Thyroid gland (tissue), 4 donors: ENCODE results near the gene USO1. TPM values are rescaled to one million over a fixed set of nuclear protein-coding genes. Genes with fewer than 3 reads are reported as not detected.

Source experiments
- DNase-seq, 2 donors: peaks; one replicate each; pipeline ENCODE4 v3.0.0-alpha.2; 2019
- H3K27ac ChIP-seq, 3 donors: fragments of 200-600 bp; sonication (generic); 1 replicate in 2 of 3; 2 replicates in 1 of 3; pipeline ENCODE4 v1.5.1; 2016 to 2019; ENCODE audit warnings: mild to moderate bottlenecking in 1 of 3, moderate library complexity in 1 of 3
- H3K27me3 ChIP-seq: fragments of 200-600 bp; sonication (generic); one replicate; pipeline ENCODE4 v1.5.1; 2019
- H3K36me3 ChIP-seq, 2 donors: fragments of 200-600 bp; sonication (generic); one replicate each; pipeline ENCODE4 v1.5.1; 2016 to 2019
- H3K4me1 ChIP-seq, 2 donors: fragments of 200-600 bp; sonication (generic); one replicate each; pipeline ENCODE4 v1.5.1; 2017 to 2019
- H3K4me3 ChIP-seq, 3 donors: fragments of 200-600 bp; sonication (generic); replicated peaks in 1 of 3; 1 replicate in 2 of 3; 2 replicates in 1 of 3; pipeline ENCODE4 v1.5.1; 2016; ENCODE audit warnings: mild to moderate bottlenecking in 1 of 3
- H3K9me3 ChIP-seq: fragments of 200-600 bp; sonication (generic); one replicate; pipeline ENCODE4 v1.5.1; 2017
- CTCF ChIP-seq, 6 experiments: fragments of 200-600 bp in 3 of 6; fragments of 450-650 bp in 3 of 6; sonication (generic) in 3 of 6; IDR thresholded peaks; one replicate each; pipeline ENCODE4 v1.5.1; 2016 to 2019; ENCODE audit warnings: antibody characterized with exemption in 6 of 6, mild to moderate bottlenecking in 2 of 6, inconsistent platforms in 1 of 6, moderate library complexity in 1 of 6
- POLR2A ChIP-seq, 2 donors: fragments of 450-650 bp; IDR thresholded peaks; one replicate each; pipeline ENCODE4 v1.6.1; 2017; ENCODE audit warnings: antibody characterized with exemption in 2 of 2, mild to moderate bottlenecking in 2 of 2, moderate library complexity in 1 of 2
- WGBS, 2 donors: methylation state at CpG; one replicate each; pipeline ENCODE4 v1.1.5; 2017; 5-methylcytosine and 5-hydroxymethylcytosine counted together
- intact Hi-C: fragments of 100-400 bp; cut with DNase I; formaldehyde crosslinking; loops from one replicate; pipeline ENCODE4 v1.15.1; 2023
- total RNA-seq, 4 donors: library from RNA; depleted of rRNA; stranded (reverse); fragments of >200 nt; gene quantifications; one replicate each; pipeline ENCODE4 v1.2.3, GENCODE V29; 2016

The USO1 gene
- total RNA-seq, 4 donors from 2014 or later, result 97.2 to 102 (median 100) TPM

- Histone ChIP-seq H3K4me3 (no peak overlapping the region), H3K27ac (no peak overlapping the region), H3K4me1 (peaks cover 0 to 10% of the 10 kb centered on the region in 2 donors), H3K36me3 (no peaks in the 10 kb centered on the region), H3K9me3 (no peaks in the 10 kb centered on the region), H3K27me3 (no peaks in the 10 kb centered on the region)
- TF ChIP-seq POLR2A (IDR thresholded peaks at IDR 0.05) (no peak), CTCF (IDR thresholded peaks at IDR 0.05) (no peak)
- no peak for DNase-seq
- intact Hi-C loops, result no loop called here
- 95 to 96% methylated on average over 2 of the region's 2 CpGs for WGBS, 2 donors
These were observed 13.0 kb downstream of the USO1 start for GRCh38 chr4:75737398-75737797.

DNA sequence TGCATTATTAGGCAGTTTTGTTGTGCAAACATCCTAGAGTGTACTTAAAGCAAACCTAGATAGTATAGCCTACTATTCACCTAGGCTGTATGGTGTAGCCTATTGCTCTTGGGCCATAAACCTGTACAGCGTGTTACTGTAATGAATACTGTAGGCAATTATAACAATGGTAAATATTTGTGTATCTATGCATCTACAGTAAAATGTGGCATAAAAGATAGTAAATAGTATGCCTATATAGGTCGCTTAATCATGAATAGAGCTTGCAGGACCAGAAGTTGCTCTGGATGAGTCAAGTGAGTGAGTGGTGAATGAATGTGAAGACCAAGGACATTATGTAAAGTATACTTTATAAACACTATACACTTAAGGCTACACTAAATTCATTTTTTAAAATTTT is 16.6 kb downstream of the USO1 start:
- no peaks in the 10 kb centered on the region for H3K27me3 ChIP-seq
- TF ChIP-seq POLR2A (IDR thresholded peaks at IDR 0.05), result no peak
- TF ChIP-seq CTCF (IDR thresholded peaks at IDR 0.05), result no peak
- DNase-seq, result no peak
- intact Hi-C loops, result no loop called here
- H3K27ac ChIP-seq, result no peak overlapping the region
- no peaks in the 10 kb centered on the region for H3K36me3 ChIP-seq
- H3K4me1 ChIP-seq, result peaks cover 0 to 10% of the 10 kb centered on the region in 2 donors
- 98 to 99% methylated on average over 2 of the region's 2 CpGs for WGBS, 2 donors
- H3K9me3 ChIP-seq, result no peaks in the 10 kb centered on the region
- H3K4me3 ChIP-seq, result no peak overlapping the region

GRCh38 chr4:75742451-75742850 is 18.1 kb downstream of the USO1 start:
- TF ChIP-seq POLR2A (IDR thresholded peaks at IDR 0.05) (no peak), CTCF (IDR thresholded peaks at IDR 0.05) (no peak)
- Histone ChIP-seq H3K9me3 (no peaks in the 10 kb centered on the region), H3K4me3 (no peak overlapping the region), H3K36me3 (no peaks in the 10 kb centered on the region), H3K4me1 (no peaks in the 10 kb centered on the region), H3K27ac (no peak overlapping the region), H3K27me3 (no peaks in the 10 kb centered on the region)
- intact Hi-C loops, result no loop called here
- DNase-seq, result no peak

DNA sequence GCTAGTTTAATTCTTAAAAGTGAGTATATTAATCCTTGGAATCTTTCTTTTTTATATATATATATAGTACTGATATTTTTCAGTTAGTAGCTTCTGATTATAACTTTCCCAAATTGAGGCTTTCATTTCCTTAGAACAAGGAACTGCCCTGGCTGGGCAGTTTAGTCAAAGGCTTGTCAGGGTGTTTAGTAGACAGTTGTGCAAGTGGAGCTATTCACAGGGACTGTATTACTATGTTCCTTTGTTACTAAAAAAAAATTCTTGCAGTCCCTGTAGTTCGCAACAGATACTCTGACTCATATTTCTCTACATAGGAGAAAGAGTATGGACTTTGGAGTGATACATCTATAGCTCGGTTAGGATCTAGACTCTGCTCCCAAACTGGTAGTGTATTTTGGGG is 20.8 kb downstream of the USO1 start:
- 84 to 90% methylated on average over 2 of the region's 2 CpGs for WGBS, 2 donors
- Histone ChIP-seq H3K36me3 (no peaks in the 10 kb centered on the region), H3K27ac (no peak overlapping the region), H3K27me3 (no peaks in the 10 kb centered on the region), H3K4me1 (peaks cover 0 to 2% of the 10 kb centered on the region in 2 donors), H3K4me3 (no peak overlapping the region), H3K9me3 (no peaks in the 10 kb centered on the region)
- intact Hi-C loops, result no loop called here
- DNase-seq, result no peak
- no peak for TF ChIP-seq CTCF (IDR thresholded peaks at IDR 0.05)
- TF ChIP-seq POLR2A (IDR thresholded peaks at IDR 0.05), result no peak

GRCh38 chr4:75745721-75746199 is 21.4 kb downstream of the USO1 start:
- TF ChIP-seq CTCF (IDR thresholded peaks at IDR 0.05) (no peak), POLR2A (IDR thresholded peaks at IDR 0.05) (no peak)
- no peak for DNase-seq
- 70 to 76% methylated on average over 9 of the region's 9 CpGs for WGBS, 2 donors
- Histone ChIP-seq H3K36me3 (no peaks in the 10 kb centered on the region), H3K4me3 (no peak overlapping the region), H3K27me3 (no peaks in the 10 kb centered on the region), H3K4me1 (peaks cover 0 to 2% of the 10 kb centered on the region in 2 donors), H3K27ac (no peak overlapping the region), H3K9me3 (no peaks in the 10 kb centered on the region)
- intact Hi-C loops, result no loop called here
